Panc1 (cell line): ENCODE results near the gene PRLHR. TPM values are rescaled to one million over a fixed set of nuclear protein-coding genes. Genes with fewer than 3 reads are reported as not detected.

Experiments
- ATAC-seq: fragments of 200-7000 bp; cut with Tn5 transposase; 2 replicates; pipeline ENCODE4 v1.9.1; 2020; ENCODE audit warnings: mild to moderate bottlenecking, moderate library complexity
- BruUV-seq: library from RNA; stranded (reverse); fragments of 400-500 nt; replicated peaks from 2 replicates; lab custom pipeline; 2021; lab: Mats Ljungman, UMichigan
- CTCF ChIA-PET: fragments of 300-600 bp; sonication (Branson Sonifier 250); formaldehyde crosslinking; loops from one replicate; lab custom pipeline; 2022; ENCODE audit warnings: antibody characterized with exemption; lab: Charles Lee
- POLR2A ChIA-PET: fragments of 300-600 bp; sonication (Branson Sonifier 250); formaldehyde crosslinking; loops from one replicate; lab custom pipeline; 2022; ENCODE audit warnings: antibody characterized with exemption; lab: Charles Lee
- DNase-seq: peaks from one replicate; pipeline ENCODE4 v3.0.0-alpha.2; 2010; ENCODE audit warnings: low read depth, low spot score
- H3K27ac ChIP-seq: 2 replicates; pipeline ENCODE4 v1.5.1; 2011; ENCODE audit warnings: mild to moderate bottlenecking, low read length, inconsistent platforms
- H3K27me3 ChIP-seq: fragments of 200-500 bp; sonication (Bioruptor generic); 2 replicates; pipeline ENCODE4 v1.6.0; 2014; ENCODE audit warnings: low read length, inconsistent platforms; ENCODE audit not compliant: control insufficient read depth, insufficient read depth
- H3K36me3 ChIP-seq: fragments of 200-500 bp; sonication (Bioruptor generic); 2 replicates; pipeline ENCODE4 v1.5.1; 2014; ENCODE audit warnings: inconsistent platforms, mild to moderate bottlenecking, low read length, moderate library complexity; ENCODE audit not compliant: control insufficient read depth, insufficient read depth
- H3K4me1 ChIP-seq: 2 replicates; pipeline ENCODE4 v1.5.1; 2011; ENCODE audit warnings: inconsistent platforms, mild to moderate bottlenecking, low read length, moderate library complexity; ENCODE audit not compliant: control insufficient read depth, insufficient read depth
- H3K4me3 ChIP-seq, 2 experiments: 2 replicates each; pipeline ENCODE4 v1.5.1; 2011 to 2012; ENCODE audit warnings: low read depth in 2 of 2, low read length in 2 of 2, mild to moderate bottlenecking in 2 of 2, inconsistent platforms in 1 of 2, moderate library complexity in 1 of 2
- H3K9me3 ChIP-seq: fragments of 200-500 bp; sonication (Bioruptor generic); 2 replicates; pipeline ENCODE4 v1.5.1; 2014; ENCODE audit warnings: low read depth, mild to moderate bottlenecking, inconsistent platforms, low read length, moderate library complexity; ENCODE audit not compliant: control insufficient read depth, insufficient read depth
- CTCF ChIP-seq: fragments of 450-650 bp; IDR thresholded peaks from 2 replicates; pipeline ENCODE4 v1.5.1; 2017; ENCODE audit warnings: mild to moderate bottlenecking
- POLR2AphosphoS5 ChIP-seq: IDR thresholded peaks from 2 replicates; pipeline ENCODE4 v1.6.1; 2012; ENCODE audit warnings: mild to moderate bottlenecking, low read depth, low read length, moderate library complexity
- REST ChIP-seq, 2 experiments: IDR thresholded peaks; 2 replicates each; pipeline ENCODE4 v1.6.1; 2011 to 2012; ENCODE audit warnings: low read depth in 2 of 2, control low read depth in 1 of 2, low read length in 1 of 2, mild to moderate bottlenecking in 1 of 2, moderate library complexity in 1 of 2; ENCODE audit not compliant: insufficient read depth in 1 of 2
- SIN3A ChIP-seq: IDR thresholded peaks from 2 replicates; pipeline ENCODE4 v1.6.1; 2012; ENCODE audit warnings: low read depth, mild to moderate bottlenecking, low read length, moderate library complexity, borderline replicate concordance; ENCODE audit not compliant: insufficient read depth
- TCF7L2 ChIP-seq: IDR thresholded peaks from 2 replicates; pipeline ENCODE4 v1.6.1; 2011; ENCODE audit warnings: mild to moderate bottlenecking, low read depth, low read length, inconsistent platforms
- in situ Hi-C: cut with HindIII; loops from 2 replicates; pipeline ENCODE4 v1.10.0; 2016; ENCODE audit warnings: low sequenced_read_pairs, low pct_unique_long_range_greater_than_20kb
- intact Hi-C: fragments of 100-400 bp; cut with micrococcal nuclease; formaldehyde crosslinking; loops from one replicate; pipeline ENCODE4 v1.10.0; 2022; ENCODE audit not compliant: unreplicated experiment
- total RNA-seq: library from RNA; stranded (reverse); gene quantifications from one replicate; pipeline ENCODE4 v1.2.1, GENCODE V29; 2021; ENCODE audit not compliant: unreplicated experiment

PRLHR gene
- total RNA-seq, 1 experiment from 2014 or later: not detected

GRCh38 chr10:118605694-118606093, 10.2 kb upstream of the PRLHR start:
- Histone ChIP-seq H3K27me3 (peaks cover 24% of the 10 kb centered on the region), H3K27ac (no peak overlapping the region), H3K36me3 (no peaks in the 10 kb centered on the region), H3K9me3 (no peaks in the 10 kb centered on the region), H3K4me3 (no peak overlapping the region), H3K4me1 (no peaks in the 10 kb centered on the region)
- in situ Hi-C loops (no loop called here), intact Hi-C loops (no loop called here)
- ATAC-seq (no peak), DNase-seq (no peak)
- POLR2A ChIA-PET: no interaction called here
- no peak for TF ChIP-seq SIN3A
- no peak for TF ChIP-seq POLR2AphosphoS5
- no peak for TF ChIP-seq TCF7L2
- TF ChIP-seq CTCF: no peak
- no peak for TF ChIP-seq REST (IDR thresholded peaks at IDR 0.05; ENCODE audit: insufficient read depth in 1 of 2, low read depth in 2 of 2, low read length in 1 of 2)
- CTCF ChIA-PET: no interaction called here
- no TSS peak for BruUV-seq

GRCh38 chr10:118596426-118597124, 1.1 kb upstream of the PRLHR start:
- Histone ChIP-seq H3K36me3 (no peaks in the 10 kb centered on the region), H3K27me3 (peaks cover 33% of the 10 kb centered on the region), H3K9me3 (no peaks in the 10 kb centered on the region), H3K4me3 (peak overlapping the region in 1 of 2 experiments; percentile 23; a peak in 2 of 4 replicates), H3K27ac (no peak overlapping the region), H3K4me1 (no peaks in the 10 kb centered on the region)
- TF ChIP-seq POLR2AphosphoS5: no peak
- TF ChIP-seq SIN3A: no peak
- TF ChIP-seq REST (IDR thresholded peaks at IDR 0.05; ENCODE audit: insufficient read depth in 1 of 2, low read depth in 2 of 2, low read length in 1 of 2): no peak; a peak in 1 of 4 replicates
- TF ChIP-seq TCF7L2: no peak
- CTCF ChIA-PET: interaction anchor here (0.7 kb wide), 1 partner anchor 24 kb away, joined by 3 read pairs; no protein-coding TSS in a partner anchor
- DNase-seq: no peak
- intact Hi-C loops: no loop called here
- POLR2A ChIA-PET: interaction anchor here (0.5 kb wide), 1 partner anchor 223 kb away, joined by 6 read pairs; no protein-coding TSS in a partner anchor
- no TSS peak for BruUV-seq
- in situ Hi-C loops: loop anchor here (25.0 kb wide), 1 partner anchor 116 kb away; no protein-coding TSS in a partner anchor
- peak; percentile 78 for ATAC-seq
